ENCODE data around the gene POU2F1.

GRCh38 chr1:167322483-167322882, 101.8 kb downstream of the POU2F1 start:
- TF ChIP-seq CTCF (conservative IDR thresholded peaks at IDR 0.05; ENCODE audit: low read length): no peak
- TF ChIP-seq EZH2phosphoT487 (IDR thresholded peaks at IDR 0.05; ENCODE audit: borderline replicate concordance, low read depth, low read length): no peak
